NCI-H2227 (cell line): ENCODE results near the gene ZDHHC8.

ENCODE experiments used
- DNase-seq: peaks from one replicate; lab custom pipeline; 2025; ENCODE audit not compliant: unreplicated experiment; lab: John Stamatoyannopoulos, UW

The ZDHHC8 gene

DNA sequence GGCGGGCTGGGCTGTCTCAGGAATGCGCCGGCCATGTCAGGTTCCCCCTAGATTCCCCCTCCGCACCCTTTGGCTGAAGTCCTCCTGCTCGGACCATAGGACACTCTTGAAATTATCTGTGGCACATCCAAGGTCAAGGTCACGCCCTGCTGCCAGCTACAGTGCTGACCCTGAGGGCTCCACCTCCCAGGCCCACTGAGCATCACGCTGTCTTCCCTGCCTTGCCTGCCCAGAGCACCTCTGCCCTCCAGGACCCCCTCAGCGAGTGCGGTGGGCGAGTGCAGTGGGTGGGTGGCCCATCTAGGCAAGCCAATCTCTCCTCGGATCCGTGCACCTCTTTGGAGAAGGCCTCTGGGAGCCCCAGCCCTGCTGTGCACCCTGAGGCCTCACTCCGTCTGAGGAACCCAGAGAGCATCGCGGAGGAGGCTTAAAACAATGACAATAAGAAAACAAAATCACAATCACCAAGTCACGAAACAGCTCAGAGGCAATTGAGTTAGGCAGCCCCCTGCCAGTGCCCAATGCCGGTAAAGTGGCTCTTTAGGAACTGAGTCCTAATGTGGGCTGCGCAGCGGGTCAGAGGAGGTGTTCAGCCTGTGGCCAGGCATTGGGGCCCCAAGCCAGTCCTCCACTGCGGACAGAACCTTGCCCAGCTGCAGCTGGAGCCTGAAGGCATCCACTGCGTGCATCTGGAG lies 45.8 kb downstream of the ZDHHC8 start:
- no peak for DNase-seq

- peak; percentile 57 for DNase-seq
Measured at GRCh38 chr22:20178075-20178914, 46.7 kb downstream of the ZDHHC8 start.

DNA sequence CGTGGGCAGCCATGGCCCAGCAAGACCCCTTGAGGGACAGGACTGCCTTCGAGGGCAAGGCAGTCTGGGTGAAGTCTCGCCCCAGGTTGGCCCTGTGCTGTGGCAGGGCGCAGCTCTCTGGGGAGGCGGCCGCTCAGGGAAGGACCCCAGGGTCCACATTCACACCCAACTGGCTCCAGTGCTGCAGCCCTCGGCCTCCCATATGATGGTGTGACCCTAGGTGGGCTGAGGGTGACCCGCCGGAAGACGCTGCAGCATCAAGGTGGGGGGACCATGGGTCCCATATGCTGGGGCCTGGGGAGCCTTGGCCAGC lies 47.3 kb downstream of the ZDHHC8 start:
- DNase-seq, result no peak

GRCh38 chr22:20179455-20180244 lies 48.0 kb downstream of the ZDHHC8 start:
- DNase-seq, result no peak

DNA sequence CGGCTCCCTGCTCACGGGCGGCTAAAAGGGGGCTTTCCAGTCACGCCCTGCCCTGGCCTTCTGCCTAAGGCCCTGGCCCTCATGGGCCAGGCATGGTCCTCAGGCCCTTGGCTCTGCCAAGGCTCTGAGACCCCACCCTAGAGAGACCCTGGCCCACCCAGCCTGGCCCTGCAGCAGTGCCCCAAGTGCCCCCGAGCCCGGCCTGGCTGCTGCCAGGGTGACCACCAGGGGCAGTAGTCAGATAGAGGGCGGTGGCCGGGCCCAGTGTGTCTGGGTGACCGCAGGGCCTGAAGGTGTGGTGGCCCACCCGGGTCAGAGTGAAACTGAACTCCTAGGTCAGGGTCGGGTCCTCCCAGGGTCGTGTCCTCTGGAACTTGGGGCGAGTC lies 48.6 kb downstream of the ZDHHC8 start:
- no peak for DNase-seq

DNA sequence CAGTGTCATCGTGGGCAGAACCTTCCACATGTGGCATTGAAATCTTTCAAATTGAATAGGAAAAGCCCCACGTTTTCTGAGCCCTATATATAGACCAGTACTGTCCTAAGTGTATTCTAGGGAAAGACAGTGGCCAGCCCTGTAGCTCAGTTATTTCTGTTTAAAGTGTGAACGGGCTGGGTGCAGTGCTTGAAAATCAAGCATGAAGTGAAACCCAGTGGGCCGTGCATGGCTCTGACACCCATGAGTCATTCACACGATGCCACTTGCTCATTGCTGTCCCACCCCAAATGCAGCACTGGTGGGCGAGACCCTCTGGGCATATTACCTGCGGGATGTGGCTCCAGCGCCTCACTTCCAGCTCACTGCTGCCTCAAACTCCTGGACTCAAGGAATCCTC lies 49.0 kb downstream of the ZDHHC8 start:
- DNase-seq, result no peak

DNA sequence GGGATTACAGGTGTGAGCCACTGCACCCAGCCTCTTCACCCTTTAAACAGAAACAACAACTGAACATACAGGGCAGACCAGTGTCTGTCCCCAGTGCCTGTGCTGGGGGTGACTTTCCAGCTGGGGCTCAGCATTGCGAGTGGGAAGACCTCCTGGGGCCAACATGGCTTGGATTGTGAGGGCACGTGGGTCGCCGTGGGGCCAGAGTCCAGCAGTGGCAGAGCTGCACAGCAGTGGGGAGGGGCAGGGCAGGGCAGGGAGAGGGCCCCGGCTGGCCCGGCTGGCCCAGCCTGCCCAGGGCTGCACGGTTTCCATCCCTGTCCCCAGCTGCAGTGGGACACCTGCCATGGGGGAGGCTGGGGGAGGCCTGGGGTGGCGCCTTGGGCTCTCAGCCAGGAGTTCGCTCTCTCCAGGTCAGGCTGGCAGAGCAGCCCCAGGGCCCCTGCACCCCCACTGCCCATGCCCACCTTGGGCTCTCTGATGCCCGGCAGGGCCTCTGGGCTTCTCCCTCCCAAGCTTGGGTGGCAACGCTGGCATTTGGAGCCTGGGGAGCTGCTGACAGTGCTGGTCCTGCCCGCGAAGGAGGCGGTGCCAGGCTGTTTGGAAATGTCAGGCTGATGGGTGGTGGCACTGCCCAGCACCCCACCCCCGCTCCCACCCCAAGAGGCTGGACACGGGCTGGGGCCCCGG lies 49.7 kb downstream of the ZDHHC8 start:
- no peak for DNase-seq

DNA sequence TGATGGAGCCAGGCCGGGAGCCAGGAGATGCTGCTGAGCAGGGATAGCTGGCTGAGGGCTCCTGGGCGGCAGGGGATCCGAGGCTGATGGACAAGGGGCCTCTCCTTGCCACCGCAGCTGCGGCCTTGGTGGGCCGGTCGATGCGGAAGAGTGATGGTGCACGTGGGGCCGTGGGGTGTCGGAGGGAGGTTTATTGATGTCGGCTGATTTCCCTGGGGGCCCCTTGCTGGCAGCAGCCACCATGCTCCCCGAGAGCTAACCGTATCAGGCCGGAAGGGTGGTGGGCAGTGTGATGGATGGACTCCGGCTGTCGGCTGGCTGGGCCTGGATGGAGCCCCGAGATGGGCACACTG lies 50.3 kb downstream of the ZDHHC8 start:
- no peak for DNase-seq

DNA sequence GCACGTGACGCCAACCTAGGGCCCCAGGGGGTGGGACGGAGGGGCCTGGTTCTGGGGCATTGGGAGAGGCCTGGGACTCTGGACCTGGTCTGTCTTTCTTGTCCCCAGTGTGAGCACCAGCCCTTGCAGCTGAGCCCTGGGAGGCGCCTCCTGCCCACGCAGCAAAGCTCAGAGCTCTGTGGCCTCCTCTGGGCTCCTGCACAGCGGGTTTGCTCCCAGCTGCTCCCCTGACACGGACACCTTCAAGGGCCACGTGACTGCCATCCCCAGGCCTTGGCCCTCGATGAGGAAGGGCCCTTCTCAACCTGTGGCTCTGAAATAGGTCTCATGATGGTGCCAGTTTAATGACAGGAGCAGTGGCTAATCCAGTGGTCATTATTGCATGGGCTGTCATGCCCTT lies 50.8 kb downstream of the ZDHHC8 start:
- DNase-seq, result no peak

DNA sequence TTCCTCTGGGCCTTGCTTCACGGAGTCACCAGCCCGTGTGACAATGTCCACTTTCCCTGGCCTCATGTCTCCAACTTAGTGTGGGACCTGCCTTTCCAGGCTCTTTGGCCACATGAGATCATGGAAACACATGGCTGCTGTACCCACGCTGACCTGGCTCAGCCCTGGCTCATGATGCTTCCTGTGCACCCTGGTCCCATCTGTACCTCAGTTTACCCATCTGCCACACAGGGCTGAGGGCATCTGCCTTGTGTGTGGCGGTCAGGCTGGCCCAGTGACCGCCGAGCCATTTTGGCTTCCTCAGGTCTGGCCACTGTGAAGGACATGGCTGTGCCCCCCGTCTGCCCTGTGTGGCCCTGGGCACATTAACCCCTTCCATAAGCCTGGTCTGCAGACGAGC lies 51.5 kb downstream of the ZDHHC8 start:
- DNase-seq, result no peak

GRCh38 chr22:20183823-20184222 lies 52.2 kb downstream of the ZDHHC8 start:
- no peak for DNase-seq

DNA sequence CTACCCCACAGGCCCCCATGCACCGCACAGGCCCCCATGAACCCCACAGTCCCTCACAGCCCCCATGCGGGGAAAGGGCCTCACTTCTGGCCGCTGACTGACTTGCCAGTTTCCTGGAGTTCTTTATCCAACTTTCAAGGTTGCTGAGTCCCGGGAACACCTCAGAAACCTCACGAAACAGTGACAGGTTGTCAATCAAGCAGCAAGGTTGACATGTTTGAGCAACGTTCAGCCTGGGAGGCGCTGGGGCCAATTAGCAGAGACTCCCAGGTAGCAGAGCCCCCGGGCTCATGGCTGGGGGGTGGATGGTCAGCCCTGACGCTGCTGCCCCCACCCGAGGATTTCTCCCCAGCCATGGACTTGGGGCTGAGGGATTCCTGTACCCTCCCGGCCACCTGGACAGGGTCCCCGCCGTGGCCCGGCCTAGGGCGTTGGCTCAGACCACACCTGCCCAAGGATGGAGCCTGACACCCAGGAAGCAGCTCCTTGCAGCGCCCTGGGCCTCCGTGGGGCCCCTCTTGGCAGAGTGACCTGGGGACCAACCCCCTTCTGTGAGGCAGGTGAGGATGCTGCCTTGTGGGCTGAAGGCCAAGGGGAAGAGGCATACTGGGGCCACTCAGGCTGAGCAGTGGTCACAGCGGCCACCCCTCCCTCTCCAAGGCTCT lies 53.0 kb downstream of the ZDHHC8 start:
- no peak for DNase-seq

DNA sequence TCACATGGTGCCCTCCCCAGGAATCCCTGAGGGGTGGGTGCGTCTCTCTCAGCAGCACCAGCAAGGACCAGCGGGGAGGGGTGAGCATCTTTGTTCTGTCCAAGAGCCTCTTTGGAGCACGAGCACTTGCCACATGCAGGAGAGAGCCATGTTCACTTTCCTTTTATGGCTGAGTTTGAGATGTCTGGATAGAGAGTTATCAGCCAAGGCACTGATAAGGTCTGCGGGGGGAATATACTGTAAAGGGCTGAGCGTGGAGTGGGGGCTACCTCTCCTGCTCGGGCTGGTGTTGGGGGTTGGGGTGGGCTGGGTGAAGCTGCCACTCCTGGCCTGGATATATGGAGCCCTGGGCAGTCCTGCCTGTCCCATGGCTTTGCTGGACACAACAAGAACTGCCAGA lies 54.1 kb downstream of the ZDHHC8 start:
- DNase-seq, result no peak

GRCh38 chr22:20186183-20186870 lies 54.7 kb downstream of the ZDHHC8 start:
- peak; percentile 26 for DNase-seq

DNA sequence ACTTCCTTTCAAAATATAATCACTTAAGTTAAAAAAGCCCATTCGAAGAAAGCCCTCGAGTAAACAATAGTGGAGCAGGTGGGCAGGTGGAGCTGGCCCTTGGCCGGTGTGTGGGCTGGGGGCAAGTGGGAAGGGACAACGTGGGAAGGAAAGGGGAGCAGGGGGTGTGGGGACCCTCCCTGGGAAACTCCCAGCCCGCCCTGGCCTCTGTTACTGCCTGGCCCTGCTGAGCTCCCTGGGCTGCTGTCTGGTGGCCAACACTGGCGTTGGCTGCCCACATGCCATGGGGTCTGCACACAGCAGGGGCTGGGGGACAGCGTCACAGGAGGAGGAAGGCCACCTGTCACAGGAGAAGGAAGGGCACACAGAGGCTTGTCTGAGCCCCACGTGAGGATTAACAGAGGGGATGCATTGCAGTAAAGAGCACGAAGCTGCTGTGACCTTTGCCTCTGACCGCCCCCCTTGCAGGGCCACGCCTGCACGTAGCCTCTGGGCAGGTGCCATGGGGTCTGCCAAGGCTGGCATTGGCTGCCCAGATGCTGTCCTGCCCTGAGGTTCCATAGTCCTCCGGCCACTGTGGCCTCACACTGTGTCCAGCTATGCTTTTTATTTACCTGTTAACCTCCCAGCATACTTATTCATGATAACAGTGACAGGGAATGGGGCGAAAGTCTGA lies 55.4 kb downstream of the ZDHHC8 start:
- DNase-seq, result no peak

DNA sequence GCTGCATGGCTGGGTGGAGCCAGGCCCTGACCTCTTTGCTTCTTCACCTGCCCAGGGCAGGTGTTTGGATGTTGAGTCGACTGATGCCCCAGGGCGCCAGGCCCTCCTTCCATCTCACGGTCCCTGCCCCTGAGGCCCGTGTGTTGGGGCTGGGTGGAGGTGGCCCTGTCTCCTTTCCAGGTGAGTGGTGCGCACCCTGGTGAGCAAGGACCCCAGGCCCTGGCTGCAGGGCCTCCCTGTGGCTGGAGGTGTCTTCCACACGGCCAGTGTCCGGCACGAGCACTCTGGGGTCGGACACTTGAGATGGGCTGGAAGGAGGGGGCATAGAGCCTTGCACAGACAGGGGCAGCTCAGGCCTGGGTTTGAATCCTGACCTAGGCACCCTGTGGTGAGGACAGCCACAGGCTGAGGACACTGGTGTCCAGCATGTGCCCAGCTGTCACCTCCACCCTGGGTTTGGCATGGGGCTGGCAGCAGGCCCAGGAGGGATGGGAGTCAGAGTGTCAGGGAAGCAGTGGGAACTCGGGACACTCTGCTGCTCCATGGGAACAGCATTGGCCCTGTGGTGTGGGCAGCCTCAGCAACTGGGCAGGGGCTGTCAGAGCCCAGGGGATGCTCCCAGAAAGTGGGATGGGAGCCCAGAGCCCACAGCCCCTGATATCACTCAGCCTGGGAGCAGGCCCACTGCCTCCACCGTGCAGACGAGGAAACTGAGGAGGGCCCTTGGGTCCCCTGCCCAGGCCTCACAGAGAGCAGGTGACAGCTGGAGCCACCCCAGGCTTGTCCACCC lies 56.4 kb downstream of the ZDHHC8 start:
- no peak for DNase-seq

DNA sequence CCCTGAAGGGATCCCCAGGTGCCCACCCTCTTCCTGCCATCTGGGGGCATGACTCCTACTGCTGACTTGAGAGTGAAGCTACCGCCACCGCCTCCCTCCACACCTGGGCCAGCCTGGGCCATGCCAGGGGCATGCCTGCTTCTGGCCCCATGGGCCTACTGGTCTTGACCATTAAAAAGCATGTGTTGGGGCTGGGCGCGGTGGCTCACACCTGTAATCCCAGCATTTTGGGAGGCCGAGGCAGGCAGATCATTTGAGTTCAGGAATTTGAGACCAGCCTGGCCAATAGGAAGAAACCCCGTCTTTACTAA lies 56.9 kb downstream of the ZDHHC8 start:
- no peak for DNase-seq

DNA sequence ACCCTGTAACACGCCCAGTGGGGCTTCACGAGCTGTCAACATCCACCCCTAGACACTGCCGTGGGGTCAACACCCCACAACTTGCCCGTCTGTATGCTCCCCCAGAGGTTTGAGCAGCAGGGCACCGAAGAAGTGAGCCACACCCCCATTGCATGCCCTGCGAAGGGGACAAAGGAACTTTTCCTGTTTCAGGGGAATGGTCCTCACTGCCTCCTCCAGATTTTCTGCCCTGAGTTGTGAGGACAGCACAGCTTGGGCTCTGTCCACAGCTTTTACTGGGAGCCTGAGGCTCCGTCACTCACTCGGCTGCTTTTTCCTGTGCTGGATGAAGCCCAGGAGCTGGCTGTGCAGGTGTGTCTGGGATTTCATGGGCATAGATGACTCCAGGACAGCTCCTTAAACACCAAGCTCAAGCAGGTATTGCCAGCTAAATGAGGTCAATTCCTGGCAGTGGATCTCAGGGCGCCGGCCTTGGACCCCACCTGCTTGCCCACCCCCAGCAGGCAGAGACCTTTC lies 59.5 kb downstream of the ZDHHC8 start:
- no peak for DNase-seq

- no peak for DNase-seq
Measured at GRCh38 chr22:20191803-20192202, 60.2 kb downstream of the ZDHHC8 start.
